BJ (cell line): ENCODE results near the gene EMX2. TPM values are rescaled to one million over a fixed set of nuclear protein-coding genes. Genes with fewer than 3 reads are reported as not detected.

ENCODE experiments used
- CTCF ChIA-PET: fragments of 350-600 bp; formaldehyde crosslinking; extraction: SDS; loops from one replicate; lab custom pipeline; 2021; ENCODE audit warnings: antibody characterized with exemption, inconsistent platforms; lab: Yijun Ruan, JAX
- POLR2A ChIA-PET: fragments of 300-600 bp; sonication (Branson Sonifier 250); formaldehyde crosslinking; extraction: SDS; loops from one replicate; lab custom pipeline; 2021; ENCODE audit warnings: antibody characterized with exemption; lab: Charles Lee
- DNase-seq: peaks from one replicate; pipeline ENCODE4 v3.0.0-alpha.2; 2011; ENCODE audit warnings: low read depth
- H3K27me3 ChIP-seq: 2 replicates; pipeline ENCODE4 v1.6.0; 2011; ENCODE audit warnings: low read length; ENCODE audit not compliant: control insufficient read depth, insufficient read depth
- H3K36me3 ChIP-seq: 2 replicates; pipeline ENCODE4 v1.5.1; 2011; ENCODE audit warnings: low read length; ENCODE audit not compliant: control insufficient read depth, insufficient read depth
- H3K4me3 ChIP-seq: 2 replicates; pipeline ENCODE4 v1.5.1; 2011; ENCODE audit warnings: low read depth, mild to moderate bottlenecking, control low read depth, low read length
- polyA plus RNA-seq: library from polyadenylated mRNA; depleted of rRNA; stranded (reverse); fragments of >200 nt; gene quantifications from 2 replicates; pipeline ENCODE4 v1.2.3, GENCODE V29; 2011
- TF ChIP-seq, protein P1 (sequence below): IDR thresholded peaks from 2 replicates; pipeline ENCODE4 v1.5.1; 2011; ENCODE audit warnings: low read depth, mild to moderate bottlenecking, control low read depth, inconsistent platforms, low read length, moderate library complexity; ENCODE audit not compliant: insufficient read depth

Gene EMX2
- polyA plus RNA-seq, 1 experiment, result 0.31 TPM

DNA sequence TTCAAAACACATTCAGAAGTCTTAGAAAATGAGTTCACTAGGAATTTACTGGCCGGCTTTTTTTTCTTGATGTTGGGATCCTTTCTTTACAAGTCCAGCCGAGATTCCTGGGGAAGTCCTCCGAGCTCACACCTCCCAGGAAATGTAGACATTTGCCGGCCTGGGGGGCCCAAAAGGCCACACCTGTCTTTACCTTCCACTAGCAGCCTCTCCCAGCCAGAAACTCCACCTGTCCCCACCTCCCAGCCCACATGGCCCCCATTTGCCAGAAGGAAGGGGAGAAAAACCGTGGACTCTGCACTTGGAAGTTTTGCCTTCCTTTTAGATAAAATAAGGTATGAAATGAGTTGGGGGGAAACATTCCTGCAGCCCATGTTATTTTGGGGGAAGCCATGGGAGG lies 27.6 kb upstream of the EMX2 start:
- ChIA-PET POLR2A (no interaction called here), CTCF (interaction anchor here (1.1 to 1.6 kb wide), 3 partner anchors 16 to 22 kb away, joined by 3 to 6 read pairs (median 4); no protein-coding TSS in a partner anchor)
- TF ChIP-seq, protein P1, sequence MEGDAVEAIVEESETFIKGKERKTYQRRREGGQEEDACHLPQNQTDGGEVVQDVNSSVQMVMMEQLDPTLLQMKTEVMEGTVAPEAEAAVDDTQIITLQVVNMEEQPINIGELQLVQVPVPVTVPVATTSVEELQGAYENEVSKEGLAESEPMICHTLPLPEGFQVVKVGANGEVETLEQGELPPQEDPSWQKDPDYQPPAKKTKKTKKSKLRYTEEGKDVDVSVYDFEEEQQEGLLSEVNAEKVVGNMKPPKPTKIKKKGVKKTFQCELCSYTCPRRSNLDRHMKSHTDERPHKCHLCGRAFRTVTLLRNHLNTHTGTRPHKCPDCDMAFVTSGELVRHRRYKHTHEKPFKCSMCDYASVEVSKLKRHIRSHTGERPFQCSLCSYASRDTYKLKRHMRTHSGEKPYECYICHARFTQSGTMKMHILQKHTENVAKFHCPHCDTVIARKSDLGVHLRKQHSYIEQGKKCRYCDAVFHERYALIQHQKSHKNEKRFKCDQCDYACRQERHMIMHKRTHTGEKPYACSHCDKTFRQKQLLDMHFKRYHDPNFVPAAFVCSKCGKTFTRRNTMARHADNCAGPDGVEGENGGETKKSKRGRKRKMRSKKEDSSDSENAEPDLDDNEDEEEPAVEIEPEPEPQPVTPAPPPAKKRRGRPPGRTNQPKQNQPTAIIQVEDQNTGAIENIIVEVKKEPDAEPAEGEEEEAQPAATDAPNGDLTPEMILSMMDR, result no peak
- no peaks in the 10 kb centered on the region for H3K36me3 ChIP-seq
- H3K4me3 ChIP-seq, result no peak overlapping the region
- no peak for DNase-seq
- peaks cover 3% of the 10 kb centered on the region; the same call in 1 of the 2 replicates for H3K27me3 ChIP-seq

DNA sequence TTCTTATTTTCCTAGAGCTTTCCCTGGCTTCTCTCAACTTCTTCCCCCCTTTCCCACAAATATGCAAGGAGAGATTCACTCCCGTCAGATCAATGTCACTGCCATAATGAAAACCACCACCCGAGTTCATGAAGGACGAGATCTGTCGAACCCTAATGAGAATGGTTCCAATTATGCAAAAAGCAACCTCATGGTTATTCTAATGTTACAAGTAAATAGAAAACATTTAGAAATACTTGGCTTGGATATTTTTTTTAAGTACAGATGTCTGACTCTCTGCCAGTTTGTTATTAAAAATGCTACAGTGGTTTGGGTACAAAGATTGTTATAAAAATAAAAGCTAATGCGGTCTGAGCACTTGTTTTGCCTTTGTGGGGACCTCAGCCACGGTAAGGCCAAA lies 25.9 kb upstream of the EMX2 start:
- no peak for DNase-seq
- peaks cover 3% of the 10 kb centered on the region; the same call in 1 of the 2 replicates for H3K27me3 ChIP-seq
- ChIA-PET POLR2A (no interaction called here), CTCF (interaction anchor here (1.3 kb wide), 1 partner anchor 20 kb away, joined by 4 read pairs; no protein-coding TSS in a partner anchor)
- no peak overlapping the region for H3K4me3 ChIP-seq
- H3K36me3 ChIP-seq, result no peaks in the 10 kb centered on the region
- TF ChIP-seq, protein P1, result no peak

DNA sequence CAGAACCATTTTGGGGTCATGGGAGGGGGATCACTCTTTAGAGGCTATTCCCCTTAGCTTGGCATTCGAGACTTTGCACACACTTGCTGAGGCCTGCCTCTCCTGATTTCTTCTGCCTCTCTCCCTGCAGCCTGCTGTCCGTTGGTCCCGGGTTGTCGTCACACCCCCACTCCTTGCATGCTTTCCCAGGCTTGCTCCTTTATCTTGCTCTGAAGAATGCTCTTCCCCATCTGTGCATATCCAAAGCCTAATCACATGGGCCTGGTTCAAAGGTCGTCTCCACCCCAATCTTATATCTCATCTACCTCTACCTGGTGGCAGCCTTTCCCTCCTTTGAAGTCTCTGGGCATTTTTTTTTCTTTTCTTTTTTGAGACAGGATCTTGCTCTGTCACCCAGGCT lies 24.3 kb upstream of the EMX2 start:
- ChIA-PET POLR2A (no interaction called here), CTCF (no interaction called here)

DNA sequence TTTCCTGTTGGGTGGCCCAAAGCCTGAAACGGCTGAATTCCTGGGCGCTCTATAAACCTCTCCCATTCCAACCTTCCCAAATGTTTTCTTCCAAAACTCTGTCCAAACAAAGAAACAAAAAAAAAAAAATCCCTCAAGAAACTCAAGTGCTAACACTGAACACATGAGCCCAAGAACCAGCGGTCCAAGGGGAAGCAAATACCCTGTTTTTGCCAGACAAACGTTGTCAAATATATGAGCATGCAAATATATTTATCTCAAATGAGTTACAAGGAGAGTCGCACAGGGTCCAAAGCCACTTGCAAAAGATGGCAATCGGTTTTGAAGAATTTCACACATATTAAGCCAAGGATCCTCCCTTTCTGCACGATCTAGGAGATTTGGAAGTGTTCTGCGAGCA lies 23.3 kb upstream of the EMX2 start:
- Histone ChIP-seq H3K4me3 (no peak overlapping the region), H3K36me3 (no peaks in the 10 kb centered on the region), H3K27me3 (peaks cover 3% of the 10 kb centered on the region; the same call in 1 of the 2 replicates)
- CTCF ChIA-PET, result interaction anchor here (1.2 kb wide), 1 partner anchor 13 kb away, joined by 4 read pairs; no protein-coding TSS in a partner anchor
- DNase-seq, result no peak
- TF ChIP-seq, protein P1, result no peak
- POLR2A ChIA-PET, result no interaction called here

More for the DNA sequence above, 24.3 kb upstream of the EMX2 start:
- TF ChIP-seq, protein P1, result no peak
- H3K27me3 ChIP-seq, result peaks cover 3% of the 10 kb centered on the region; the same call in 1 of the 2 replicates
- H3K36me3 ChIP-seq, result no peaks in the 10 kb centered on the region
- H3K4me3 ChIP-seq, result no peak overlapping the region
- no peak for DNase-seq

DNA sequence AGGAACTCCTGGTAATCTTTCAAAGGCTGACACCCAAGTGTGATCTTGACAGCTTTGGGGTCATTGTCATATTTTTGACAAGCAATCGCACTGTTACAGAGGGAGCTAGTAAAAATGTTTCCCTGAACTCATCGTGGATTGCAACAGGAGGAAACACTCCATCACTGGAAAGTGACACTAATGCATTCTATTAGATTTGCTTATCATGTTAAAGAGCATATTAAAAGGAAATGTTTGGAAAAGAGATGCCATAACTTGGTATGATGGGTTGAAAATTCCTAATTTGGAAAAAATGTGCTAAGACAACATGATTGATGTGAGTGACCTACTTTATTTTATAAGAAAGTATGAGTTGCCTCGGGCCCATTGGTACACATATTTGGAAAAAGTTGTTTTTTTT lies 22.7 kb upstream of the EMX2 start:
- no peak overlapping the region for H3K4me3 ChIP-seq
- TF ChIP-seq, protein P1, result no peak
- peaks cover 3% of the 10 kb centered on the region; the same call in 1 of the 2 replicates for H3K27me3 ChIP-seq
- ChIA-PET CTCF (interaction anchor here (0.9 to 1.2 kb wide), 2 partner anchors 13 to 15 kb away, joined by 3 to 4 read pairs; no protein-coding TSS in a partner anchor), POLR2A (no interaction called here)
- no peak for DNase-seq
- no peaks in the 10 kb centered on the region for H3K36me3 ChIP-seq
